ENCODE data around the gene SCN2A.
"Not testable (repeated sequence)": the region's sequence is repeated elsewhere in the genome, so short reads cannot be mapped to it uniquely, and the experiment has no call there.

The SCN2A gene

DNA sequence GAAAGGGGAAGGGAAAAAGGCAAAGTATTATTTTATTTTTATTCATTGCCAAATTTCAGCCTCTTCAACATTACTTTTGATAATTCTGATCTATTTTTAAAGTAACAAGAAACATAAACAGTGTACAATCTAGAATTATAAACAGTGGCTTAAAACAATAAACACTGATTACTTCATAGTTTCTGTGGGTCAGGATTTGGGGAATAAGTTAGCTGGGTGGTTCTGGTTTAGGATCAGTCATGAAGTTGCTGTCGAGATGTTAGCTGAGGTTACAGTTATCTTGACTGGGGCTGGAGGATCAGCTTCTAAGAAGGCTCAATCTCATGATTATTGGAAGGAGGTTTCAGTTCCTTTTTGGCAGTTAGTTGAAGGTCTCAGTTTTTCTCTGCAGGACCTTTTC is 109.2 kb downstream of the SCN2A start:
- DNase-seq: no peak

DNA sequence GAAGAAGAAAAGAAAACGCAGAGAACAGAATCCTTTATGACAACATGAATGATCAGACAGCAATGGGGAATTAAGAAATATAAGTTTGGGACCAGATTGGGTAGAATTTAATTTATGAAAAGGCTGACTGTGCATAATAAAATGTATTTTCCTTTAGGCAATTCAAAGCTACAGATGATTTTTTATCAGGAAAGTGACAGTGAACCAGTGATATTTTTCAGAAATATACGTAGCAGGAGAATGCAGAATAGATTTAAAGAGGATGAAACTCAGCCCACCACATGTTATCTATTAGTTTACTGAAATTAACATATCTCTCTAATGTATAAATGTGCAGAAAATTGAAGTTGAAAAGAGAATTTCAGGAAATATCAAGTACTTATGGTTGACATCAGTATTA is 110.0 kb downstream of the SCN2A start:
- DNase-seq: no peak

DNA sequence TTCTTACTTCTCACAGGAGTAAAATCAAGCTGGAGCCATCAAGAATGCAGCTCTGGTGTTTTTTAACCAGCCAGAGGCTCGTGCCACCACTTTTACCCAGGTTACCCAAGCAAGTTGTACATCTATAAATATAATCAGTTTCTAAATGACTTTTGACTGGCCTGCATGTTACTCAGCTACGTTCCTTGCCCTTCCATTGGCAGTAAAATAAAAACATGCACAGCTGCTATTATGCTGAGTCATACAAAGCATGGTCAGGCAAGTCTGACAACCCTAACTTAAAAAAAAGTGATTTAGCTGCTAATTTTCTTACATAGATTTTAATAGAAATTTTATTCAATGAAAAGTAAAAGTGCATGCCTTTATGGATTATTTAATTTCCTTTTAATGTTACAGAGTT is 118.5 kb downstream of the SCN2A start:
- no peak for DNase-seq

DNA sequence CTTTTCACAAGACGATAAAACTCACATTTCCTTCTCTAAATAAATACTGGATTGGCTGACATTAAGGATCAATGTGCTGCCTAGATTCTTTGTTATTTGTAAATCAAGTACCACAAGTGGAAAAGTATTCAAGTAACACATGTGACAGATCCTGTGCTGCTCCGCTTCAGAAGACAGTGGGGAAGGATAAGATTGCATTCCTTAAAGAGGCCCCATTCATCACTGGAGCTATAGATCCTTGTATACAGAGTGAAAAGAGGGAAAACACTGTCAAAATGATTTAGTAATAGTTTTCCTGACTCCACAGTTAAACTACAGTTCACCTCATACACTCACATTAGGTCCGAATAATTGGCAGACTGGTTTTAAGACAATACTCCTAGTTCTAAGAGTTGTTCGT is 122.3 kb downstream of the SCN2A start:
- no peak for DNase-seq

DNA sequence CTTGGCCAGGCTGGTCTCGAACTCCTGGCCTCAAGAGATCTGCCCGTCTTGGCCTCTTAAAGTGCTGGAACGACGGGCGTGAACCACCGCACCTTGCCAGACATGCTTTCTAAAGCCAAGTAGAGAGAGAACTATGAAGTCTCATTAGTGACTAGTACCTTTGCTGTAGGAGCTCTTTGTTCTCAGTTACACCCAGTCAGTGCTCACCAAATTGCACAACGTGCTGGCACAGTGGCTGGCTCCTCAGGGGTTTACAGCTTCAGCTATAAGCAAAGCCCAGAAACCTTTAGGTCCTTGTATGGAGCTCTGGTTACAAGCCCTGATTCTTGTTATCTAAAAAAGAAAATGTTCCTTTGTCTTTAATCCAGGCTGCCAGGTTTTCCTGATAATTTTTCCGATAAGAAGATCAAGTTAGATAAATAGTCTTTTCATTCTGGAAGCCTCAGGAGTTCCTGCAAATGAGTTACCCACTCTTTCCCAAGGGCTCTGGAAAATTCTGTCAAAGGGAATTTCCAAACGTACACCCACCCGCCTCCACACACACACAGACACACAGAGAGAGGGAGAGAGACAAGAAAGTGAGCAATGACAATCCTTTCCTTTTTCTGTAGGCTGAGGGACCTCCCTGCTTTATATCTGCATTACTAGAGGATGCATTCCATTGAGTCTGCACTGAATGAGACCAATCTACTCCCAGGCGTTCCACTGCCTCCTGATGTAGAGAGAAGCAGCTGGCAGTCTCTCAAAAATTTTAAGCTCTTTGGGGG is 130.1 kb downstream of the SCN2A start:
- peak; percentile 55 for DNase-seq

DNA sequence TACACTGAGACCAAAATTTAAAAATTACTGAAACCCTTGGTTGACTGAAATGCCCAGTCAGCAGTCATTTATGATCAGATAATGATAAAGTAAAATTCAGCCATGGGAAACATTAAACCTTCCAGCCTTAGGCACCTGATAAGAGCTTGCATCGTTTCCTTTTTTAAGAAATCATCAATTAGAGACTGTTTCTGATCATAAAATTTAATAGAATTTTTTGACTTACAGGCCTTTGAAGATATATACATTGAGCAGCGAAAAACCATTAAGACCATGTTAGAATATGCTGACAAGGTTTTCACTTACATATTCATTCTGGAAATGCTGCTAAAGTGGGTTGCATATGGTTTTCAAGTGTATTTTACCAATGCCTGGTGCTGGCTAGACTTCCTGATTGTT is 130.7 kb downstream of the SCN2A start:
- no peak for DNase-seq

- DNase-seq: peak; percentile 88
Observed at GRCh38 chr2:165371356-165371755, 132.1 kb downstream of the SCN2A start.

DNA sequence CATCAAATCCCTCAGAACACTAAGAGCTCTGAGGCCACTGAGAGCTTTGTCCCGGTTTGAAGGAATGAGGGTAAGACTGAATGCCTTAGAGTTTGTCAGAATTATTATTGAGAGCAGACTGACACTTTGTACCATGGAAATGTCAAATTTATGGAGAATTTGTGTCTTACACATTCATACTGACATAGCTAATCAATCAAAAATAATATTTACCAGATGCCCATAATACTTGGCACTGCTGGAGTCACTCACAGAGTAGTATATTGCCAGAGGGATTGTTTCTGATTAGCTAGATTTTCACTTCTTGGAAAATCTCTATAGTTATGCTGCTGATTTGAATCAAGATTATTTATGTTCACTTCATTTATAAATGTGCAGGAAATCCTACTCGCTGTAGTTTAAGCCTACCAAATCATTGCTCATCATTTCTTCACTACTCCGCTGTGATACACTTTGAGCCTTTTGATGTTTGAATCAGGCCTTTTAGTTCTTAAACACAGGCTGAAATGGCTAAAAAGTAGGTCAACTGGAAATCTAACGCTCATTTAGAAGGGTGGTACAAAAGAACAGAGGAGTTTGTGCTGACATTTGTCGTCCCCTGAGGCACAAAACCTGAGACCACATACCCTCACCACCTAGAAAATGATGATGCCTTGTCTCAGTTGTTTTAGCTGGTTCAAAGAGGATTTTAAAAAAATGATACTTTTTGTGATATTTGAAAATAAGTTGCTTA is 134.2 kb downstream of the SCN2A start:
- no peak for DNase-seq

DNA sequence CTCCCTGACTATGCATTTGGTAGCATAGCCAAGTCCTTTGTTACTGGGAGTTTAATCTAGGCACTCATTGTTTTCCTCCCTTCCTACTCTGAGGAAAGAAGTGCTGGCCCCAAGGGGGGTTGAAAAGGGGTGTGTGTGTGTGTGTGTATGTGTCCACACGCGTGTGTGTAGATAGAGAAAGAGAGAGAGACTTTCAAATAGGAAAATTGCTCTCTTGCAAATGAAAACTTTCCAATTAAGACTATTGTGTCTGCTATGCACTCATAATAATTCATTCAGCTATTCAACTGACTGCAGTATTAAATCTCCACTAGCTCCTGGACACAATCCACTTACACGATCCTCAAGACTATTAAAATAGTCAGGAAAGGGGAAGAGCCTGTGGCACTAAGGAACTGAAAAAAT is 137.4 kb downstream of the SCN2A start:
- peak; percentile 26 for DNase-seq

GRCh38 chr2:165382362-165382761 is 143.1 kb downstream of the SCN2A start:
- no peak for DNase-seq

DNA sequence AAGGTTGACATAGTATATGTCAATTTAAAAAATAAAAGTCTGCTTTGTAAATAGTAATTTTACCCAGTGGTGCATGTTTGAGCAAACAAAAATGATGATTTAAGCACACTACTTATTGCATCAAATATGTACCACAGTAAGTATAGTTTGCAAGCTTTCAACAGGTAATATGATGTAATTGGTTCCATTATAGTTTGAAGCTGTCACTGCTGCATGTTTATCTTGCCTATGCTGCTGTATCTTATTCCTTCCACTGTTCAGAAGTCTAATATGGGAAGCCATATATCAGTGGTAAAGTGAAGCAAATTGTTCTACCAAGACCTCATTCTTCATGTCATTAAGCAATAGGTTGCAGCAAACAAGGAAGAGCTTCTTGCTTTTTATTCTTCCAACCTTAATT is 151.7 kb downstream of the SCN2A start:
- DNase-seq: peak; percentile 80

DNA sequence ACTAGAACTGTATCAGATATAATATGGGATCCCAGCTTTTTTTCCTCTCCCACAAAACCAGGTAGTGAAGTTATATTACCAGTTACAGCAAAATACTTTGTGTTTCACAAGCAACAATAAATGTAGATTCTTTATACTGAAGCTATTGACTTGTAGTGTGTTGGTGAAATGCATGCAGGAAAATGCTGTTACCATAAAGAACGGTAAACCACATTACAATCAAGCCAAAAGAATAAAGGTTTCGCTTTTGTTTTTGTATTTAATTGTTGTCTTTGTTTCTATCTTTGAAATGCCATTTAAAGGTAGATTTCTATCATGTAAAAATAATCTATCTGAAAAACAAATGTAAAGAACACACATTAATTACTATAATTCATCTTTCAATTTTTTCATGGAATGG is 152.6 kb downstream of the SCN2A start:
- DNase-seq: no peak

GRCh38 chr2:165398603-165399002 is 159.4 kb downstream of the SCN2A start:
- not testable (repeated sequence) for DNase-seq

DNA sequence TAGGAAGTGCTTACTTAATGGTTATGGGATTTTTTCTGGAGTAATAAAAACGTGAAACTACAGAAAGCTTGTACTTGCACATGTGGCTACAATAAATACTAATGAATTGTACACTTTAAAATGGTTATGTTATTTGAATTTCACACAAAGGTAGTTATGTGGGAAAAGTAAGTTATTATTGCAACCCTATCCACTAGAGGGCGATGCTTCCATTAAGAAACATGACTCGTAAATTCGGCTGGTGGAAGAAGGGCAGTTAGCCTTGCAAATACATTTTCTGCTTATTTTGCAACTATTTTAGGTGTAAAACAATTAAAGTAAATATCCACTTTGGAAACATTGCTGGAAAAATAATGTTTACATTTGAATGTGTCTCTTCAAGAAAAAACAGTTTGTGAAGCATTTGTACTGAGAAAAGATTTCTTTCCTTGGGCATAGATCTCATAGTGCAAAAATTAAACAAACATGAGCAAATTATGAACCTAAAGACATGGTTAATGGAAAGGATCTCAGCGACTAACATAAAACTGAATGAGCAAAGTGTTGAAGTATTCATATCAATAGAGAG is 162.2 kb downstream of the SCN2A start:
- DNase-seq: peak; percentile 75

- no peak for DNase-seq
Observed at GRCh38 chr2:165402162-165402561, 162.9 kb downstream of the SCN2A start.

GRCh38 chr2:165406173-165406572 is 167.0 kb downstream of the SCN2A start:
- no peak for DNase-seq

DNA sequence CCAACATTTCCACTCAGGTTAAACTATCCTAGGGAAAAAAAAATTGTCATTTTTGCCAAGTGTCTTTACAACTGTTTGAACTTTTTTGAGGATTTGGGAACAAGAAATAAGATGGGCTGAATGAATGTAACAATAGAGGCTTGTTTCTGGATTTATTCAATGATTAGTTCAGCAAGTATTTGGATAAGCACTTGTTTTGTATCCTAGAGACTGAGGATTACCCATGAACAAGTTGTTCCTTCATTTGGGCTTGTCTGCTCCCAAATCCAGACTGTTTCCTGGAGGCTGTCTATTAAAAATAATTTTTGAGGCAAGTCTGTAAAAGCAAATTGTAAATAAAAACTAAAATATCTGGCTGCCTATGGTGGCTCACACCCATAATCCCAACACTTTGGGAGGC is 168.3 kb downstream of the SCN2A start:
- no peak for DNase-seq

DNA sequence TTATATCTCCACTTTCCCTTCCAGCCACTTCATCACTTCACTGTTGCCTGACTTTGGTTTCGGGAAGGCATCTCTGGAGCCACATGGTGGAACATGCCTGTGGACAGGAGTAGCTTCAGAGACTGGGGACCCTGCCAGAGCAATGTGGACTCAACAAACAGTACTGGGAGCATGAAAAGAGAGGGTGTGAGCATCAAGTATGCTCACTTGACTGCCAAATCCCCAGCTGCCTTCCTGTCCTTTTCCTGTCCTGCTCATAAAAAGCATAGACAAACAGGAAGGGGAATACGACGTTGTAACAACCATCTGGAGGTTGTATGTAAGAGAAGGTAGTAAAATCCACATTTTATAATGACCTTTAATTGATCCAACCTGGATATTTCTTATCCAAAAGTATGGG is 169.0 kb downstream of the SCN2A start:
- DNase-seq: no peak

GRCh38 chr2:165410276-165410675 is 171.1 kb downstream of the SCN2A start:
- no peak for DNase-seq

- no peak for DNase-seq
Observed at GRCh38 chr2:165414187-165414586, 175.0 kb downstream of the SCN2A start.

DNA sequence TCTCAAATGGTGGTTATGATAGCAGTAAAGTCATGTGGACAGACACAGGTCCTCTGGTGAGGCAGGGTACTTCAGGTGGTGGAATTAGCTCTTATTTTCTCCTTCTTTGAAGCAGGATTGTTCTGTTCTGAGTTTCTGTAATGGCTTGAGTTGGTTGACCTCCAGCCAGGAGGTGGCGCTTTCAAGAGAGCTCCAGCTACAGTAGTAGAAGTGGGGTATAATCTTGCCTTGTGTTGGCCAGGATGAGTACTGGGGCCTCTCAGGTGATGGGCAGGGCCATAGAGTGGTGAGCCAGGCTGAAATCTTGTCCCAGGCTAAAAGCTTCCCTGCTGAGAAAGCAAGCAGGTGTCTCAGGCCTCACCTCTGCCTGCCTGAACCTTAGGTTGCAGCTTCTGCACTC is 177.8 kb downstream of the SCN2A start:
- DNase-seq: no peak

DNA sequence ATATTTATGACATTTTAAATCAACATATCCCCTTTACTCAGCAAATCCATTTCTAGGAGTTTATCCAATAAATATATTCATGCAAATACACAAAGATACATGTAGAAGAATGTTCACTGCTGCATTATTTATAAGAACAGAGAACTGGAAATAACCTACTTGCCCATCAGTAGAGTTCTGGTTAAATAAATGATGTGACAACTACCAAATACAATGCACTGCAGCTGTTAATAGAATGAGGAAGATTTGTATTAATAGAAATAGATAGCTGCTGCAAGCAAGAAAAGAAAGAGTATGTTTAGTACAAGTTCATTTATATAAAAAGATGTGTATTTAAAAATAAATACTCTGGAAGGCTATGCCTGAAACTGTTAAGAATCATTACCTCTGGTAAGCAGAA is 181.0 kb downstream of the SCN2A start:
- DNase-seq: no peak

- no peak for DNase-seq
Observed at GRCh38 chr2:165423081-165423480, 183.9 kb downstream of the SCN2A start.

- no peak for DNase-seq
Observed at GRCh38 chr2:165425556-165425955, 186.3 kb downstream of the SCN2A start.

Measured in NCI-H1436 (cell line).